Jurkat, Clone E6-1 (cell line): ENCODE data around the gene WDR59.
"Not testable (repeated sequence)": the region's sequence is repeated elsewhere in the genome, so short reads cannot be mapped to it uniquely, and the experiment has no call there.

Source experiments
- DNase-seq: peaks from one replicate; pipeline ENCODE4 v3.0.0-alpha.2; 2011; ENCODE audit warnings: low read depth, low spot score
- H3K4me3 ChIP-seq: 2 replicates; pipeline ENCODE4 v1.5.1; 2011; ENCODE audit warnings: mild to moderate bottlenecking, low read length, control low read depth, moderate library complexity

Gene WDR59

GRCh38 chr16:74989864-74990263 lies 4.9 kb upstream of the WDR59 start:
- DNase-seq, H3K4me3 ChIP-seq: not testable (repeated sequence)

GRCh38 chr16:74987027-74987681 lies 2.2 kb upstream of the WDR59 start:
- no peak for DNase-seq

GRCh38 chr16:74984194-74984528 lies 762 bp downstream of the WDR59 start:
- DNase-seq = no peak
- peak overlapping the region; percentile 96 for H3K4me3 ChIP-seq

More at GRCh38 chr16:74987027-74987681, 2.2 kb upstream of the WDR59 start:
- H3K4me3 ChIP-seq = no peak overlapping the region

- no peak overlapping the region for H3K4me3 ChIP-seq
- DNase-seq = no peak
Observed at GRCh38 chr16:74982256-74982655, 2.7 kb downstream of the WDR59 start.

- peak; percentile 71 for DNase-seq
- no peak overlapping the region for H3K4me3 ChIP-seq
Observed at GRCh38 chr16:74975591-74975990, 9.3 kb downstream of the WDR59 start.

- H3K4me3 ChIP-seq = no peak overlapping the region
- DNase-seq = no peak
Observed at GRCh38 chr16:74973304-74973703, 11.6 kb downstream of the WDR59 start.

DNA sequence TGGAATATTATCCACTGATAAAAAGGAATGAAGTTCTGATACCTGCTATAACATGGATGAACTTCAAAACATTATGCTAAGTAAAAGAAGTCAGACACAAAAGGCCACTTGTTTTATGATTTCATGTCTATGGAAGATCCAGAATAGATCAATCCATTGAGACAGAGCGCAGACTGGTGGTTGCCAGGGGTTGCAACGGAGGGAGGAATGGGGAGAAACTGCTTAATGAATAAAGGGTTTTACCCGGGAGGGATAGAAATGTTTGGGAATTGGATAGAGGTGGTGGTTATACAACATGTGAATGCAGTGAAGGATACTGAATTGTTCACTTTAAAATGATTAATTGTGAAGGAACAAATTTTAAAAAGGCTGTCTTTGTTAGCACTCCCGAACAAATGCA lies 30.2 kb downstream of the WDR59 start:
- DNase-seq = no peak
- no peak overlapping the region for H3K4me3 ChIP-seq

GRCh38 chr16:74951681-74952080 lies 33.2 kb downstream of the WDR59 start:
- no peak overlapping the region for H3K4me3 ChIP-seq
- DNase-seq = no peak

- no peak for DNase-seq
- H3K4me3 ChIP-seq = no peak overlapping the region
Observed at GRCh38 chr16:74951206-74951605, 33.7 kb downstream of the WDR59 start.

DNA sequence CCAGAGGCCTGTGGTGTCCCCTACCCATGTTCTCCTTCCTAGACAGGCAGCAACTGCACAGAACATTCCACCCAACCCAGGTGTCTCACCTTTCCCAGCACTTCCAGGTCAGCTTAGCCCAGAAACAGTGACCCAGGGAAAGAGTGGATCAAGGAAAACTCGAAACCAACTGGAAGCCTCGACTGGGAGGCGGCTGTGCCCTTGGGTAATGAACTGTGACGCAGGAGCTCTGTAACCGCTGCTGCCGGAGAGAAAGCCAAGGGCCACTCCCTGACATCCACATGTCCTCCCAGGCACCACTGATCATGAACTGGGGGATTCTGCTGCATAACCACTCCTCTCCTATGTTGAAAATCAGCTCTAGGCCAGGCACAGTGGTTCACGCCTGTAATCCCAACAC lies 34.4 kb downstream of the WDR59 start:
- H3K4me3 ChIP-seq = no peak overlapping the region
- DNase-seq = no peak

- no peak for DNase-seq
- H3K4me3 ChIP-seq = no peak overlapping the region
Observed at GRCh38 chr16:74949309-74949708, 35.6 kb downstream of the WDR59 start.

DNA sequence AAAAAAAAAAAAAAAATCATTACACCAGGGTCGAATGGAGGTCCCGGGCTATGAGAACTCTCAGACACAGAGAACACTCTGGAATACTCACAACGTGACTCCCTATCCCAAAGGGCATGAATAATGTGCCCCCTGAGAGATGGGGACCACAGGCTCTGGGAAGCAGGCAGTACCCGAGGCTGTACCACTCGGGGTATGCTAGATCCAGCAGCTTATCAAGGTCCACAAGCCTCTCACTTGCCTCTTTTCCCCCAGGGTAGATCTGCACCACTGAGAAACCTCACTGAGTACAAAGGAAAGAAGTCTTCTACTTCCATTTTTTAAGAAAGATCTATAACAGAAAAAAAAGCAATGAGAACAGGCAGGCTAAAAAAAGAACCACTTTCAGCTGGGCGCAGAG lies 40.5 kb downstream of the WDR59 start:
- DNase-seq = no peak

GRCh38 chr16:74942977-74943918 lies 41.7 kb downstream of the WDR59 start:
- no peak for DNase-seq
- H3K4me3 ChIP-seq = no peak overlapping the region

More for the DNA sequence above, 40.5 kb downstream of the WDR59 start:
- no peak overlapping the region for H3K4me3 ChIP-seq

GRCh38 chr16:74942566-74942965 lies 42.4 kb downstream of the WDR59 start:
- no peak overlapping the region for H3K4me3 ChIP-seq
- no peak for DNase-seq

- no peak for DNase-seq
- H3K4me3 ChIP-seq = no peak overlapping the region
Observed at GRCh38 chr16:74939688-74940087, 45.2 kb downstream of the WDR59 start.

- H3K4me3 ChIP-seq = no peak overlapping the region
- no peak for DNase-seq
Observed at GRCh38 chr16:74936902-74937560, 47.9 kb downstream of the WDR59 start.

DNA sequence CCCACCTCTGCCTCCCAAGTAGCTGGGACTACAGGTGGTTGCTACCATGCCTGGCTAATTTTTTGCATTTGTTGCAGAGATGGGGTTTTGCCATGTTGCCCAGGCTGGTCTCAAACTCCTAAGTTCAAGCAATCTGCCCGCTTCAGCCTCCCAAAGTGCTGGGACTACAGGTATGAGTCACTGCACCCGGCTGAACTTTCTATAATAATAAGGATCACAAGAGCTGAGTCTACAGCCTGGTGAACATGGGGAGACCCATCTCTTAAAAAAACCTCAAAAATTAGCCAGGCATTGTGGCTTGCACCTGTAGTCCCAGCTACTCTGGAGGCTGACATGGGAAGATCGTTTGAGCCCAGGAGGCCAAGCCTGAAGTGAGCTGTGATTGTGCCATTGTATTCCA lies 53.5 kb downstream of the WDR59 start:
- H3K4me3 ChIP-seq = no peak overlapping the region
- DNase-seq = no peak

DNA sequence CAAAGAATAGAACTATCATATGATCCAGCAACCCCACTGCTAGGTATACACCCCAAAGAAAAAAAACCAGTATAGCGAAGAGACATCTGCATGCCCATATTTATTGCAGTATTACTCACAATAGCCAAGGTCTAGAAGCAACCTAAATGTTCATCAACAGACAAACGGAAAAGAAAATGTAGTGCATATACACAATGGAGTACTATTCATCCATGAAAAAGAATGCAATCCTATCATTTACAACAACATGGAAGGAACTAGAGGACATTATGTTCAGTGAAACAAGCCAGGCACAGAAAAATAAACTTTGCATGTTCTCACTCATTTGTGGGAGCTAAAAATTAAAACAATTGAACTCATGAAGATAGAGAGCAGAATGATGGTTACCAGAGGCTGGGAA lies 55.3 kb downstream of the WDR59 start:
- H3K4me3 ChIP-seq = no peak overlapping the region
- no peak for DNase-seq

DNA sequence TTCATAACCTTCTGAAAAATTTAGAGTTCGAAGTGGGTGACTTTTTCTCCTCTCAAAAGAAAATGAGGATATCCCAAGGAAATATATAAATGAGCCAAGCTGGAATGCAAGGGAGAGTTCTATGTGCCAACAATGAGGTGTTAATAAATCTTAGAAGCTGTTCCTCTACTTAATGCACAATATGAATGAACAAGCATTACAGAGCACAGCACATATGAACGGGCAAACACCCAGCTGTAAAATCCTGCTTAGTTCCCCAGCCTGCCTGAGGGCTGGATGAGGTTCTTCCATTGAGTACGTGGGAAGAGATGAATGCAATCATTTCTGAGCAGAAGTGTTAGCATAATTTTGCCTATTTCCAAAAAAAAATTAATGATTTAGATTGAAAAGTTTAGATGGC lies 58.1 kb downstream of the WDR59 start:
- DNase-seq = no peak
- H3K4me3 ChIP-seq = no peak overlapping the region
